Kidney (tissue), 14 donors: ENCODE data around the gene NOP9. TPM values are rescaled to one million over a fixed set of nuclear protein-coding genes. Genes with fewer than 3 reads are reported as not detected.
A peak's percentile ranks its signal among the peaks of the same experiment; 100 is the strongest.

Experiments
- DNase-seq, 5 donors: peaks; one replicate each; pipeline ENCODE4 v3.0.0-alpha.2; 2013 to 2020
- FAIRE-seq: peaks from 2 replicates; lab custom pipeline; 2012; peaks lifted over from hg19 to GRCh38; lab: Jason Lieb, UNC
- H3K27ac ChIP-seq, 2 donors: one replicate each; pipeline ENCODE4 v1.7.0; 2013; ENCODE audit warnings: low read depth in 2 of 2, low read length in 2 of 2, inconsistent platforms in 1 of 2
- H3K27me3 ChIP-seq: one replicate; pipeline ENCODE4 v1.7.1; 2013; ENCODE audit warnings: low read length, inconsistent platforms; ENCODE audit not compliant: control insufficient read depth, insufficient read depth
- H3K36me3 ChIP-seq, 3 donors: one replicate each; pipeline versions ENCODE4 v1.7.0 to v1.7.1; 2013; ENCODE audit warnings: low read length in 3 of 3, control low read depth in 1 of 3, inconsistent platforms in 1 of 3; ENCODE audit not compliant: insufficient read depth in 3 of 3, control insufficient read depth in 2 of 3
- H3K4me1 ChIP-seq, 3 donors: one replicate each; pipeline versions ENCODE4 v1.7.0 to v1.7.1; 2013; ENCODE audit warnings: low read length in 3 of 3, inconsistent platforms in 1 of 3, low read depth in 1 of 3; ENCODE audit not compliant: control insufficient read depth in 2 of 3, insufficient read depth in 2 of 3
- H3K4me3 ChIP-seq, 3 donors: one replicate each; pipeline versions ENCODE4 v1.7.0 to v1.8.1; 2013; ENCODE audit warnings: low read length in 3 of 3, control low read depth in 1 of 3, inconsistent platforms in 1 of 3
- H3K9ac ChIP-seq, 3 donors: one replicate each; pipeline versions ENCODE4 v1.7.0 to v1.7.1; 2013; ENCODE audit warnings: low read length in 3 of 3, control low read depth in 1 of 3, inconsistent platforms in 1 of 3
- H3K9me3 ChIP-seq, 3 donors: one replicate each; pipeline versions ENCODE4 v1.7.0 to v1.7.1; 2013; ENCODE audit warnings: low read length in 3 of 3, control low read depth in 1 of 3, inconsistent platforms in 1 of 3; ENCODE audit not compliant: control insufficient read depth in 2 of 3, insufficient read depth in 1 of 3
- CTCF ChIP-seq: IDR thresholded peaks from 3 replicates; pipeline ENCODE4 v1.5.1; 2012; ENCODE audit warnings: mild to moderate bottlenecking, moderate library complexity, borderline replicate concordance; ENCODE audit not compliant: insufficient read depth; ENCODE audit errors: extremely low read depth
- intact Hi-C: fragments of 100-400 bp; cut with DNase I; formaldehyde crosslinking; loops from one replicate; pipeline ENCODE4 v1.11.1; 2022
- polyA plus RNA-seq: library from polyadenylated mRNA; stranded (reverse); fragments of 350-450 nt; fragmentation: Illumina TruSeq; extraction: RNeasy Lipid Tissue Mini Kit (QIAGEN cat#74804); gene quantifications from one replicate; pipeline ENCODE4 v1.2.3, GENCODE V29; 2014; ENCODE audit warnings: low read depth, low replicate concordance; ENCODE audit not compliant: insufficient read depth
- total RNA-seq: library from RNA; stranded (reverse); fragmentation: NEBNext Ultra II Directional; extraction: Animal tissue kit (Norgen Biotek cat#: 25700); gene quantifications from one replicate; pipeline ENCODE4 v1.2.1, GENCODE V29; 2021
- donor health status: control.
- donor health status: control.
- donor health status: control.
- donor health status: control.
- donor health status: control.
- donor health status: DM: yes; HTN: yes; CAD: no.
- donor health status: Normal renal cell carcinoma (clear cell type).

NOP9 gene
- total and polyA plus RNA-seq, 2 donors from 2014 or later: 8.6 to 25.7 TPM

GRCh38 chr14:24260026-24260779, 39.4 kb upstream of the NOP9 start:
- Histone ChIP-seq H3K4me3 (no peak overlapping the region), H3K36me3 (peaks cover 0 to 1% (median 0%) of the 10 kb centered on the region in 3 donors), H3K9me3 (no peaks in the 10 kb centered on the region), H3K9ac (no peak overlapping the region), H3K27ac (peak overlapping the region in 1 of 2 donors; percentile 18), H3K27me3 (no peaks in the 10 kb centered on the region), H3K4me1 (peaks cover 0 to 3% (median 0%) of the 10 kb centered on the region in 3 donors)
- DNase-seq (peak in 1 of 5 donors; percentile 74), FAIRE-seq (no peak)
- intact Hi-C loops: no loop called here
- no peak for TF ChIP-seq CTCF

GRCh38 chr14:24260780-24261157, 38.9 kb upstream of the NOP9 start:
- peaks cover 0 to 3% (median 0%) of the 10 kb centered on the region in 3 donors for H3K4me1 ChIP-seq
- TF ChIP-seq CTCF: no peak
- H3K27ac ChIP-seq: no peak overlapping the region
- intact Hi-C loops: no loop called here
- no peaks in the 10 kb centered on the region for H3K36me3 ChIP-seq
- DNase-seq: no peak
- H3K9me3 ChIP-seq: no peaks in the 10 kb centered on the region
- no peak overlapping the region for H3K9ac ChIP-seq
- FAIRE-seq: no peak
- no peaks in the 10 kb centered on the region for H3K27me3 ChIP-seq
- no peak overlapping the region for H3K4me3 ChIP-seq

- H3K4me1 ChIP-seq: peaks cover 0 to 3% (median 0%) of the 10 kb centered on the region in 3 donors
- H3K36me3 ChIP-seq: no peaks in the 10 kb centered on the region
- H3K9me3 ChIP-seq: no peaks in the 10 kb centered on the region
- DNase-seq (no peak), FAIRE-seq (no peak)
- intact Hi-C loops: no loop called here
- no peak overlapping the region for H3K9ac ChIP-seq
- no peak overlapping the region for H3K4me3 ChIP-seq
- H3K27me3 ChIP-seq: no peaks in the 10 kb centered on the region
- no peak for TF ChIP-seq CTCF
- H3K27ac ChIP-seq: no peak overlapping the region
These were observed 38.2 kb upstream of the NOP9 start for GRCh38 chr14:24261256-24261968.
